Gastroesophageal sphincter (tissue), 4 donors: ENCODE data around the gene MTRF1. TPM values are rescaled to one million over a fixed set of nuclear protein-coding genes. Genes with fewer than 3 reads are reported as not detected.
A peak's percentile ranks its signal among the peaks of the same experiment; 100 is the strongest.

Experiments
- ATAC-seq: fragments of 150-250 bp; one replicate; pipeline ENCODE4 v1.9.1; 2016; ENCODE audit warnings: mild to moderate bottlenecking, moderate library complexity
- H3K27ac ChIP-seq, 4 donors: fragments of 200-600 bp; sonication (generic) in 3 of 4; 1 replicate in 3 of 4; 2 replicates in 1 of 4; pipeline ENCODE4 v1.5.1; 2016 to 2019
- H3K27me3 ChIP-seq: fragments of 200-600 bp; sonication (generic); one replicate; pipeline ENCODE4 v1.5.1; 2019
- H3K36me3 ChIP-seq, 2 donors: fragments of 200-600 bp; sonication (generic); one replicate each; pipeline ENCODE4 v1.5.1; 2019; ENCODE audit warnings: control low read depth in 1 of 2
- H3K4me1 ChIP-seq, 3 donors: fragments of 200-600 bp; sonication (generic); 1 replicate in 2 of 3; 2 replicates in 1 of 3; pipeline ENCODE4 v1.5.1; 2016 to 2019; ENCODE audit warnings: control low read depth in 2 of 3
- H3K4me3 ChIP-seq, 2 donors: fragments of 200-600 bp; sonication (generic); one replicate each; pipeline ENCODE4 v1.5.1; 2019; ENCODE audit warnings: mild to moderate bottlenecking in 1 of 2, moderate library complexity in 1 of 2
- H3K9me3 ChIP-seq, 3 donors: fragments of 200-600 bp; sonication (generic); one replicate each; pipeline ENCODE4 v1.5.1; 2017 to 2019; ENCODE audit warnings: control low read depth in 2 of 3
- CTCF ChIP-seq, 4 experiments: fragments of 200-600 bp in 2 of 4; fragments of 450-650 bp in 2 of 4; sonication (generic) in 1 of 4; IDR thresholded peaks; one replicate each; pipeline ENCODE4 v1.5.1; 2017 to 2019; ENCODE audit warnings: antibody characterized with exemption in 4 of 4, mild to moderate bottlenecking in 2 of 4, moderate library complexity in 2 of 4
- EP300 ChIP-seq: sonication (generic); formaldehyde crosslinking; IDR thresholded peaks from one replicate; pipeline ENCODE4 v1.6.1; 2017; ENCODE audit warnings: antibody characterized with exemption, mild to moderate bottlenecking
- POLR2A ChIP-seq, 2 donors: fragments of 450-650 bp; IDR thresholded peaks; one replicate each; pipeline ENCODE4 v1.6.1; 2017; ENCODE audit warnings: antibody characterized with exemption in 2 of 2, mild to moderate bottlenecking in 2 of 2, moderate library complexity in 1 of 2
- POLR2AphosphoS5 ChIP-seq: sonication (generic); formaldehyde crosslinking; IDR thresholded peaks from one replicate; pipeline ENCODE4 v1.6.1; 2017; ENCODE audit warnings: antibody characterized with exemption
- WGBS, 2 donors: methylation state at CpG; one replicate each; pipeline ENCODE4 v1.1.5; 2018; ENCODE audit warnings: low coverage in 1 of 2; 5-methylcytosine and 5-hydroxymethylcytosine counted together
- total RNA-seq, 4 donors: library from RNA; depleted of rRNA; stranded (reverse); fragments of >200 nt; gene quantifications; one replicate each; pipeline ENCODE4 v1.1.0, GENCODE V29; 2016

The MTRF1 gene
- total RNA-seq, result 10 to 100 TPM in 2 of 4 donors, 1 to 10 TPM in 2; 7.3 to 14.4 (median 10.2) TPM

- H3K36me3 ChIP-seq, result peaks cover 0 to 22% of the 10 kb centered on the region in 2 donors
- H3K4me3 ChIP-seq, result peak within 1 kb of the TSS; percentile 59 to 85
- ATAC-seq, result peak; percentile 94
- peaks cover 0 to 2% (median 0%) of the 10 kb centered on the region in 3 donors for H3K9me3 ChIP-seq
- TF ChIP-seq EP300, result no peak
- TF ChIP-seq POLR2AphosphoS5, result peak; percentile 24
- no peak for TF ChIP-seq CTCF (IDR thresholded peaks at IDR 0.05)
- peak in 1 of 2 donors; percentile 18 for TF ChIP-seq POLR2A (IDR thresholded peaks at IDR 0.05)
- H3K27ac ChIP-seq, result peak within 1 kb of the TSS; percentile 85 to 87 (median 85)
- no peaks in the 10 kb centered on the region for H3K27me3 ChIP-seq
- peaks cover 0 to 9% (median 0%) of the 10 kb centered on the region in 3 donors for H3K4me1 ChIP-seq
- WGBS, 2 donors, result 0 to 1% methylated on average over 21 to 23 of the region's 32 CpGs
These were observed at the start of gene MTRF1 for GRCh38 chr13:41263261-41263971. Gene MTRF1, minus strand, starts transcription at chr13:41263576. Its CDS starts 2,669 bp downstream, at chr13:41260907.

GRCh38 chr13:41313117-41313516, 49.7 kb upstream of the MTRF1 start:
- Histone ChIP-seq H3K9me3 (no peaks in the 10 kb centered on the region), H3K36me3 (no peaks in the 10 kb centered on the region), H3K4me1 (peaks cover 3 to 59% (median 7%) of the 10 kb centered on the region in 3 donors), H3K27me3 (no peaks in the 10 kb centered on the region), H3K27ac (peak overlapping the region in 3 of 4 donors; percentile 44 to 99 (median 94)), H3K4me3 (peak overlapping the region; percentile 72 to 94)
- ATAC-seq, result no peak
- WGBS, 2 donors, result 13 to 44% methylated on average over 5 of the region's 5 CpGs
- TF ChIP-seq POLR2A (IDR thresholded peaks at IDR 0.05), result no peak
- TF ChIP-seq EP300, result no peak
- TF ChIP-seq CTCF (IDR thresholded peaks at IDR 0.05), result no peak

GRCh38 chr13:41312176-41312500, 48.8 kb upstream of the MTRF1 start:
- H3K4me3 ChIP-seq, result peak overlapping the region; percentile 72 to 94
- WGBS, 2 donors, result 0% methylated on average over 4 to 9 of the region's 11 CpGs
- no peaks in the 10 kb centered on the region for H3K36me3 ChIP-seq
- H3K27ac ChIP-seq, result peak overlapping the region; percentile 80 to 99 (median 94)
- no peaks in the 10 kb centered on the region for H3K9me3 ChIP-seq
- ATAC-seq, result no peak
- no peaks in the 10 kb centered on the region for H3K27me3 ChIP-seq
- H3K4me1 ChIP-seq, result peaks cover 0 to 51% (median 7%) of the 10 kb centered on the region in 3 donors
- TF ChIP-seq CTCF (IDR thresholded peaks at IDR 0.05) (no peak), POLR2A (IDR thresholded peaks at IDR 0.05) (no peak), EP300 (no peak), POLR2AphosphoS5 (no peak)

- peak overlapping the region; percentile 80 to 99 (median 94) for H3K27ac ChIP-seq
- H3K27me3 ChIP-seq, result no peaks in the 10 kb centered on the region
- peak; percentile 70 for ATAC-seq
- peaks cover 0 to 47% (median 7%) of the 10 kb centered on the region in 3 donors for H3K4me1 ChIP-seq
- 0 to 2% methylated on average over 4 to 46 of the region's 73 CpGs for WGBS, 2 donors
- no peaks in the 10 kb centered on the region for H3K36me3 ChIP-seq
- H3K4me3 ChIP-seq, result peak overlapping the region; percentile 72 to 94
- H3K9me3 ChIP-seq, result no peaks in the 10 kb centered on the region
- no peak for TF ChIP-seq POLR2AphosphoS5
- no peak for TF ChIP-seq EP300
- TF ChIP-seq POLR2A (IDR thresholded peaks at IDR 0.05), result no peak
- peak in 1 of 4 experiments; percentile 26 for TF ChIP-seq CTCF (IDR thresholded peaks at IDR 0.05)
These were observed 48.2 kb upstream of the MTRF1 start for GRCh38 chr13:41311406-41312175.
